Measurements from ENCODE around the gene ICAM1. TPM values are rescaled to one million over a fixed set of nuclear protein-coding genes. Genes with fewer than 3 reads are reported as not detected.
A peak's percentile ranks its signal among the peaks of the same experiment; 100 is the strongest.

The ICAM1 gene
- total and polyA plus RNA-seq, 10 of the 15 experiments (the other 5 are each of a cell fraction or from before 2014, with no cell fraction given), result 7.6 to 115 (median 60.2) TPM

DNA sequence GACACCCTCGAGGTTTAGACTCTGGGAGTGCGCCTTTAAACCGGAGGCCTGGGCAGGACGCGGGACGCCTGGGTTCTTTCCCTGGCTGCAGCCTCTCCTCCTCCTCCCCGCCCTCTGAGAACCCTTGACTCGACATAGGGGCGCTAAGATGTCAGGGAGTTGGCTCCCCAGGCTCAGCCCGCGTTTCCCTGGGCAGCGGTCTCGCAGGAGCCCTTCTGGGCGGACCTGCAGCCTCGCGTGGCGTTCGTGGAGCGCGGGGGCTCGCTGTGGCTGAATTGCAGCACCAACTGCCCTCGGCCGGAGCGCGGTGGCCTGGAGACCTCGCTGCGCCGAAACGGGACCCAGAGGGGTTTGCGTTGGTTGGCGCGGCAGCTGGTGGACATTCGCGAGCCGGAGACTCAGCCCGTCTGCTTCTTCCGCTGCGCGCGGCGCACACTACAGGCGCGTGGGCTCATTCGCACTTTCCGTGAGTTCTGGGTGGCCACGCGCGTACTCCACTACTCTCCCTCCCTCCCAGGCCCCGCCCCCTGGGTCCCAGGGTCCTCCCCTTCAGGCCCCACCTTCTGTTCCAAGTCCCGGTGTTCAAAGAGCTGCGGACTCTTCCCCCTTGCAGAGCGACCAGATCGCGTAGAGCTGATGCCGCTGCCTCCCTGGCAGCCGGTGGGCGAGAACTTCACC lies 20.1 kb downstream of the ICAM1 start:
- H3K27me3 ChIP-seq (replicated peaks in 1 of 2; ENCODE audit: control insufficient read depth in 2 of 2, insufficient read depth in 2 of 2, low read length in 1 of 2), result peaks cover 3 to 16% of the 10 kb centered on the region in 2 experiments
- H2AFZ ChIP-seq (ENCODE audit: control insufficient read depth, low read depth, low read length), result peak overlapping the region; percentile 61
- intact Hi-C loops (cut with micrococcal nuclease; ENCODE audit: unreplicated experiment) (no loop called here), in situ Hi-C loops (cut with MboI) (no loop called here)
- ATAC-seq, result peak; percentile 8; the same call in 2 of the 3 replicates
- TF ChIP-seq STAT1 (conservative IDR thresholded peaks at IDR 0.05) (no peak), BACH1 (IDR thresholded peaks at IDR 0.05; ENCODE audit: borderline replicate concordance) (peak; percentile 72; the same call in 1 of the 2 replicates), POLR2A (IDR thresholded peaks at IDR 0.05; ENCODE audit: low read depth, low read length) (peak; percentile 49; the same call in 1 of the 2 replicates), RB1 (IDR thresholded peaks at IDR 0.05; ENCODE audit: borderline replicate concordance) (0 out of 2 replicates have a peak, but pooled peaks have one; percentile 46), KDM1A (IDR thresholded peaks at IDR 0.05; ENCODE audit: borderline replicate concordance) (no peak), GATAD2B (conservative IDR thresholded peaks at IDR 0.05; ENCODE audit: low read depth) (peak; percentile 68; the same call in 1 of the 2 replicates), MXI1 (IDR thresholded peaks at IDR 0.05; ENCODE audit: low read depth, low read length) (0 out of 2 replicates have a peak, but pooled peaks have one; percentile 13), DPF2 (IDR thresholded peaks at IDR 0.05) (0 out of 2 replicates have a peak, but pooled peaks have one; percentile 26)
- TF ChIP-seq, protein P1, sequence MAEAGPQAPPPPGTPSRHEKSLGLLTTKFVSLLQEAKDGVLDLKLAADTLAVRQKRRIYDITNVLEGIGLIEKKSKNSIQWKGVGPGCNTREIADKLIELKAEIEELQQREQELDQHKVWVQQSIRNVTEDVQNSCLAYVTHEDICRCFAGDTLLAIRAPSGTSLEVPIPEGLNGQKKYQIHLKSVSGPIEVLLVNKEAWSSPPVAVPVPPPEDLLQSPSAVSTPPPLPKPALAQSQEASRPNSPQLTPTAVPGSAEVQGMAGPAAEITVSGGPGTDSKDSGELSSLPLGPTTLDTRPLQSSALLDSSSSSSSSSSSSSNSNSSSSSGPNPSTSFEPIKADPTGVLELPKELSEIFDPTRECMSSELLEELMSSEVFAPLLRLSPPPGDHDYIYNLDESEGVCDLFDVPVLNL (IDR thresholded peaks at IDR 0.05; ENCODE audit: low read depth, low read length), result no peak
- TF ChIP-seq, protein P2, sequence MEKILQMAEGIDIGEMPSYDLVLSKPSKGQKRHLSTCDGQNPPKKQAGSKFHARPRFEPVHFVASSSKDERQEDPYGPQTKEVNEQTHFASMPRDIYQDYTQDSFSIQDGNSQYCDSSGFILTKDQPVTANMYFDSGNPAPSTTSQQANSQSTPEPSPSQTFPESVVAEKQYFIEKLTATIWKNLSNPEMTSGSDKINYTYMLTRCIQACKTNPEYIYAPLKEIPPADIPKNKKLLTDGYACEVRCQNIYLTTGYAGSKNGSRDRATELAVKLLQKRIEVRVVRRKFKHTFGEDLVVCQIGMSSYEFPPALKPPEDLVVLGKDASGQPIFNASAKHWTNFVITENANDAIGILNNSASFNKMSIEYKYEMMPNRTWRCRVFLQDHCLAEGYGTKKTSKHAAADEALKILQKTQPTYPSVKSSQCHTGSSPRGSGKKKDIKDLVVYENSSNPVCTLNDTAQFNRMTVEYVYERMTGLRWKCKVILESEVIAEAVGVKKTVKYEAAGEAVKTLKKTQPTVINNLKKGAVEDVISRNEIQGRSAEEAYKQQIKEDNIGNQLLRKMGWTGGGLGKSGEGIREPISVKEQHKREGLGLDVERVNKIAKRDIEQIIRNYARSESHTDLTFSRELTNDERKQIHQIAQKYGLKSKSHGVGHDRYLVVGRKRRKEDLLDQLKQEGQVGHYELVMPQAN (conservative IDR thresholded peaks at IDR 0.05), result 0 out of 2 replicates have a peak, but pooled peaks have one; percentile 26
- no peaks in the 10 kb centered on the region; the same call in 2 of the 3 replicates for H3K9me3 ChIP-seq (replicated peaks; ENCODE audit: control insufficient read depth, insufficient read depth, low read length)
- peaks cover 1 to 2% of the 10 kb centered on the region in 2 experiments; a peak in 2 of 4 replicates for H3K36me3 ChIP-seq (ENCODE audit: control insufficient read depth in 2 of 2, insufficient read depth in 2 of 2, low read length in 1 of 2)
- peak overlapping the region; percentile 77 for H3K4me3 ChIP-seq
- peaks cover 60% of the 10 kb centered on the region for H3K4me1 ChIP-seq (ENCODE audit: control insufficient read depth, insufficient read depth, low read length)
- no peak overlapping the region for H3K27ac ChIP-seq (ENCODE audit: control insufficient read depth, insufficient read depth)
- no peaks in the 10 kb centered on the region for H3K79me2 ChIP-seq (ENCODE audit: control insufficient read depth, insufficient read depth, low read length)
- peak overlapping the region; percentile 7; the same call in 1 of the 2 replicates for H3K9ac ChIP-seq (ENCODE audit: control insufficient read depth, insufficient read depth, low read length)
- peaks cover 1% of the 10 kb centered on the region; the same call in 1 of the 2 replicates for H4K20me1 ChIP-seq (ENCODE audit: control insufficient read depth, insufficient read depth)
- no peak for FAIRE-seq
- ChIA-PET POLR2A (interaction anchor here (0.6 to 2.2 kb wide), 9 partner anchors 11 to 263 kb away, joined by 3 to 11 read pairs (median 4); partner anchors contain the start of genes ICAM1, RAVER1 and TYK2), RAD21 (ENCODE audit: unreplicated experiment) (interaction anchor here (0.6 to 1.6 kb wide), 5 partner anchors 11 to 90 kb away, joined by 3 to 22 read pairs (median 5); partner anchors contain the start of genes ICAM1, RAVER1 and TYK2), SMC1A (ENCODE audit: uncharacterized antibody, unreplicated experiment) (interaction anchor here (0.8 to 1.8 kb wide), 6 partner anchors 14 to 145 kb away, joined by 3 to 14 read pairs (median 4); partner anchors contain the start of genes ICAM1 and TYK2), CTCF (interaction anchor here (1.0 to 1.8 kb wide), 5 partner anchors 20 to 98 kb away, joined by 3 to 7 read pairs (median 4); partner anchors contain the start of genes ICAM1 and RAVER1)
- BruUV-seq (replicated peaks), result no TSS peak
- WGBS (ENCODE audit: insufficient coverage, insufficient replicate concordance, low lambda C conversion rate, missing lambda C conversion rate), result 2% methylated on average over 44 of the region's 57 CpGs
- DNase-seq (ENCODE audit: low read depth, low spot score), result no peak
- H3K4me2 ChIP-seq (ENCODE audit: control insufficient read depth, insufficient read depth), result peak overlapping the region; percentile 98

Data from GM12878 (cell line).